ENCODE measurements around the gene ELOVL5.

Gene ELOVL5

GRCh38 chr6:53240139-53240538, 108.6 kb downstream of the ELOVL5 start:
- no peak for DNase-seq (ENCODE audit: low read depth)

- no peak for DNase-seq (ENCODE audit: low read depth)
These were observed 109.2 kb downstream of the ELOVL5 start for GRCh38 chr6:53239526-53239925.

GRCh38 chr6:53238311-53238710, 110.4 kb downstream of the ELOVL5 start:
- DNase-seq (ENCODE audit: low read depth), result no peak

GRCh38 chr6:53236241-53236640, 112.5 kb downstream of the ELOVL5 start:
- DNase-seq (ENCODE audit: low read depth), result no peak

GRCh38 chr6:53235508-53235907, 113.2 kb downstream of the ELOVL5 start:
- DNase-seq (ENCODE audit: low read depth), result no peak

GRCh38 chr6:53233309-53233708, 115.4 kb downstream of the ELOVL5 start:
- no peak for DNase-seq (ENCODE audit: low read depth)

- no peak for DNase-seq (ENCODE audit: low read depth)
These were observed 117.8 kb downstream of the ELOVL5 start for GRCh38 chr6:53230775-53231467.

GRCh38 chr6:53227847-53228246, 120.9 kb downstream of the ELOVL5 start:
- no peak for DNase-seq (ENCODE audit: low read depth)

GRCh38 chr6:53220605-53221004, 128.1 kb downstream of the ELOVL5 start:
- DNase-seq (ENCODE audit: low read depth), result no peak
